Myocyte (in vitro differentiated cells): ENCODE results near the gene IL22. TPM values are rescaled to one million over a fixed set of nuclear protein-coding genes. Genes with fewer than 3 reads are reported as not detected.
"Not testable (repeated sequence)": the region's sequence is repeated elsewhere in the genome, so short reads cannot be mapped to it uniquely, and the experiment has no call there.

ENCODE experiments used
- DNase-seq: peaks from one replicate; pipeline ENCODE4 v3.0.0-alpha.2; 2012; ENCODE audit warnings: low read depth
- total RNA-seq: library from RNA; depleted of rRNA; stranded (reverse); fragments of >200 nt; gene quantifications from 2 replicates; pipeline ENCODE4 v1.2.3, GENCODE V29; 2014

Gene IL22
- total RNA-seq, 1 donor from 2014 or later, result not detected

GRCh38 chr12:68231229-68231628 lies 22.2 kb downstream of the IL22 start:
- no peak for DNase-seq

GRCh38 chr12:68229956-68230355 lies 23.4 kb downstream of the IL22 start:
- no peak for DNase-seq

- DNase-seq, result no peak
Measured at GRCh38 chr12:68227356-68227755, 26.0 kb downstream of the IL22 start.

- DNase-seq, result no peak
Measured at GRCh38 chr12:68225576-68226476, 27.6 kb downstream of the IL22 start, which contains the start of gene IL26. IL26 (minus strand) TSS chr12:68225810; CDS start chr12:68225756, 54 bp downstream.

GRCh38 chr12:68224613-68225285 lies 28.7 kb downstream of the IL22 start:
- no peak for DNase-seq

- DNase-seq, result peak; percentile 88
Measured at GRCh38 chr12:68223067-68223747, 30.2 kb downstream of the IL22 start.

GRCh38 chr12:68222326-68222725 lies 31.1 kb downstream of the IL22 start:
- no peak for DNase-seq

- DNase-seq, result no peak
Measured at GRCh38 chr12:68221497-68221896, 31.9 kb downstream of the IL22 start.

GRCh38 chr12:68210875-68211274 lies 42.5 kb downstream of the IL22 start:
- no peak for DNase-seq

- DNase-seq, result not testable (repeated sequence)
Measured at GRCh38 chr12:68209048-68209728, 44.2 kb downstream of the IL22 start.

GRCh38 chr12:68207276-68207675 lies 46.1 kb downstream of the IL22 start:
- no peak for DNase-seq

- no peak for DNase-seq
Measured at GRCh38 chr12:68206446-68206845, 47.0 kb downstream of the IL22 start.

- no peak for DNase-seq
Measured at GRCh38 chr12:68203460-68203875, 49.9 kb downstream of the IL22 start.

GRCh38 chr12:68200854-68201253 lies 52.5 kb downstream of the IL22 start:
- DNase-seq, result no peak

GRCh38 chr12:68199127-68199526 lies 54.3 kb downstream of the IL22 start:
- DNase-seq, result no peak

GRCh38 chr12:68198507-68199086 lies 54.8 kb downstream of the IL22 start:
- no peak for DNase-seq

Other genes starting within 250 kb of the IL22 start
- gene IFNG, start 93.9 kb downstream of the IL22 start, total RNA-seq, result not detected in 2 replicates
- gene IL26, start 27.8 kb downstream of the IL22 start, total RNA-seq, result not detected in 2 replicates
- 7.3 and 11.1 TPM in 2 replicates for gene MDM1, start 78.8 kb upstream of the IL22 start, total RNA-seq